Midbrain (tissue), 1 donor: ENCODE measurements around the gene TMEM94.
"Not testable (repeated sequence)": the region's sequence is repeated elsewhere in the genome, so short reads cannot be mapped to it uniquely, and the experiment has no call there.

ENCODE experiments used
- DNase-seq: peaks from one replicate; lab custom pipeline; 2025; lab: John Stamatoyannopoulos, UW

The TMEM94 gene

DNA sequence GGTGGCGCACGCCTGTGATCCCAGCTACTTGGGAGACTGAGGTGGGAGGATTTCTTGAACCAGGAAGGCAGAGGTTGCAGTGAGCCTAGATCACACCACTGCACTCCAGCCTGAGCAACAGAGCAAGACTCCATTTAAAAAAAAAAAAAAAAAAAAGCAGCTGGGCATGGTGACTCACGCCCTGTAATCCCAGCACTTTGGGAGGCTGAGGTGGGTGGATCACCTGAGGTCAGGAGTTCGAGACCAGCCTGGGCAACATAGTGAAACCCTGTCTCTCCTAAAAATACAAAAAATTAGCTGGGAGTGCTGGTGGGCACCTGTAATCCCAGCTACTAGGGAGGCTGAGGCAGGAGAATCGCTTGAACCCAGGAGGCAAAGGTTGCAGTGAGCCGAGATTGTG lies 10.5 kb upstream of the TMEM94 start:
- DNase-seq, result not testable (repeated sequence)

DNA sequence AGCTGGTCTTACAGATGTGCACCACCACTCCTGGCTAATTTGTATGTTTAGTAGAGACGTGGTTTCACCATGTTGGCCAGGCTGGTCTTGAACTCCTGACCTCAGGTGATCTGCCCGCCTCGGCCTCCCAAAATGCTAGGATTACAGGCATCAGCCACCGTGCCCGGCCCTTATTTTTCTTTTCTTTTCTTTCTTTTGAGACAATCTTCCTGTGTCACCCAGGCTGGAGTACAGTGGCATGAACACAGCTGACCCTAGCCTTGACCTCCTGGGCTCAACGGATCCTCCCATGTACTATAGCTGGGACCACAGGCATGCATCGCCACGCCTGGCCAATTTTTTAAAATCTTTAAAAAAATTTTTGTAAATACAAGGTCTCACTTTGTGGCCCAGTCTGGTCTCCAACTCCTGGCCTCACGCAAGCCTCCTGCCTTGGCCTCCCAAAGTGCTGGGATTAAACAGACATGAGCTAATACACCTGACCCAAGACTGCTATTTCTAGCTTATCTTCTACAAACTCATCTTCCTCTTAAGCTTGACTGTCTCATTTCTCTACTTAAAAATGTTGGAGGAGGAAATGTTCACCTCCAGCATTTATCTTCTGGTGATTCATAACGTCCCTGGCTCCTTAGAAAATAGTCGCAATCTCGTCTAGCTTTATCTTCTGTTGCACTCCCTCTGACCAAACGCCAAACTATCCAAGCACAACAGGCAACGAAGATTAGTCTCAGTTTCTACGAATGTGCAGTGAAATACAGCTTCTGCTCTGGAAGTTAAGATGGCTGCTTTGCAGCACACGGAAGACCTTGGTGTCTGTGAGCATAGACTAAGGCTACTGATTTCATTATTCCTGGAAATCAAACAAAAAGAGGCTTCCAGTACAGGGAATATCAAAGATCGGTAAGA lies 8.2 kb upstream of the TMEM94 start:
- no peak for DNase-seq

DNA sequence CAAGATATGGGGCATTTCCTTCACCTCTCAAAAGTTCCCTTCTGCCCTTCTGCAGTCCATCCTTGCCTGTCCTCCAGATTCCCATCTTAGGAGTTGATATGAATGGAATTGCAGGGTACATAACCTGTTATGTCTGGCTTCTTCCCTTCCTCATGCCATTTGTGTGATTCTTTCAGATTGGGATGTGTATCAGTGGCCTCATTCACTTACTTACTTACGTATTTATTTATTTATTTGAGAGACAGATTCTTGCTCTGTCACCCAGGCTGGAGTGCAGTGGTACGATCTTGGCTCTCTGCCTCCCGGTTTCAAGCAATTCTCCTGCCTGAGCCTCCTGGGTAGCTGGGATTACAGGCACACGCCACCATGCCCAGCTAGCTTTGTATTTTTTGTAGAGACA lies 6.2 kb upstream of the TMEM94 start:
- no peak for DNase-seq

DNA sequence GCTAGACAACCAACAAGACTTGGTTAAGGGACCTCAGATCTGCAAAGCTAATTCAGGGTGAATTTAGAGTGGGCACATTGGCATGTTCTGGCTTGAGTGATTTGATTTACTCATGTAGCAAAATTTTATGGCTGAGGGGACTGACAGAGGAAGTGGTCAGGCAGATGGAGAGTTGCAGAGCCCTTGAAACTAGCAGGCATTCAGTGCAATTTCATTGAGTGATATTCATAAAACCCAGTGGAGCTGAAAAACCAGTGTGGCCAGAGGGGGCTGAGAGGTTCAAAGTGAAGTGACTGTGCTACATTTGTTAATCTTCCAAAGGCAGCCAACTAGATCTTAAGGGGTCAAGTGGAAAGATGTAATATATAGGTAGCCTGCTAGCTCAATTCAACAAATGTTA lies 2.2 kb upstream of the TMEM94 start:
- DNase-seq, result no peak

DNA sequence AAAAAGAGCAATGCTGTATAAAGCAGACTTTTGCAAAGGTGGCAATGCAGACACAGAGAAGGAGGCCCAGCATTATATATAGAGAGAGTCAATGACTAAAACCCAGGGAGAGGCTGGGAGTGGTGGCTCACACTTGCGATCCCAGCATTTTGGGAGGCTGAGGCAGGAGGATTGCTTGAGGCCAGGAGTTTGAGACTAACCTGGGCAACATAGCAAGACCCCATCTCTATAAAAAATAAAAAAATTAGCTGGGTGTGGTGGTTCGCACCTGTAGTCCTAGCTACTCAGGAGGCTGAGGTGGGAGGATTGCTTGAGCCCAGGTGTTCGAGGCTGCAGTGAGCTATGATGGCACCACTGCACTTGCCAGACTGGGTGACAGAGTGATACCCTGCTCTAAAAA lies 1.8 kb upstream of the TMEM94 start:
- not testable (repeated sequence) for DNase-seq

- DNase-seq, result no peak
Measured at GRCh38 chr17:75456039-75456416, 407 bp upstream of the TMEM94 start.

DNA sequence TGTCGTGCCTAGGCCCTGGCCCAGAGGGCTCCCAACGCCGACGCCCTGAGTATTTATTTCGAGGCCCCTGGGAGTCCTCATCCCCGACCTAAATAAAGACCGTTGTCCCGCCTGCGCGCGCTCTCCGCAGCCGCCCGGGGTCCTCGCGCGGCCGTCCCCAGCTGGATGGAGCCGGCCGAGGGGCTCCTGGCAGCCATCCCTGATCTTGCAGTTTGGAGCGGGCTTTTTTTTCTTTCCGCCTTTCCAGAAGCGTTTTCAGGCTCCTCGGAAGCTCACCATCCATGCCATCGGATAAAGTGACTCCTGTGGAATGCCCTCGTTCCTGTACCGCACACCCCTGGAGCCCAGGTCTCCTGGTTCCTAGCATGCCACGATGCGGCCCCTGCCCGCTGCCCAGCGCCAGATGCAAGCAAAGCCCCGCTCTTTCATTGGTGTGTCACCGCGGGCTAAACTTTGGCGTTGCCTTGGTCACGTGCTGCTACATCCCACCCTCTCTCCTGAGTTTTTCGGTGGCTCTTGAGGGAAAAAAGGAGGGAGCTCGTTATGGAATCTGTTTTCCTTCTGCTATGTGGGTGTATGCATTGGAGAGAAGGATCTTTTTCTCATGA lies 716 bp downstream of the TMEM94 start:
- peak; percentile 51 for DNase-seq

DNA sequence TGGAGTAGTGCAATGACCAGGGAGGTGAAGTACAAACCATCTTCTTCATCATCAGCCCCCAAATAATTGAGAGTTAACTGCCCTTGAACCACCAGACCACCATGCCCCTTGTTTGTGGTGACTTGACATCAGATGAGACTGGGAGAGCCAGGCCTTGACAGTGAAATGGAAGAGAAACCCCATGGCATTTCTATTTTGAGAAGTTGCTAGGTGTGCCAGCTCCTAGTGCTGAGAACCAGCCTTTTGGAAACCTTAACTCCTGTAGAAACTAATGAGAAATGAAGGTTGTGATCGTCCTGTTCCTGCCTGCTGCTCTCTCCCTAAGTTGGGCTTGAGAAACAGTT lies 2.8 kb downstream of the TMEM94 start:
- DNase-seq, result no peak

DNA sequence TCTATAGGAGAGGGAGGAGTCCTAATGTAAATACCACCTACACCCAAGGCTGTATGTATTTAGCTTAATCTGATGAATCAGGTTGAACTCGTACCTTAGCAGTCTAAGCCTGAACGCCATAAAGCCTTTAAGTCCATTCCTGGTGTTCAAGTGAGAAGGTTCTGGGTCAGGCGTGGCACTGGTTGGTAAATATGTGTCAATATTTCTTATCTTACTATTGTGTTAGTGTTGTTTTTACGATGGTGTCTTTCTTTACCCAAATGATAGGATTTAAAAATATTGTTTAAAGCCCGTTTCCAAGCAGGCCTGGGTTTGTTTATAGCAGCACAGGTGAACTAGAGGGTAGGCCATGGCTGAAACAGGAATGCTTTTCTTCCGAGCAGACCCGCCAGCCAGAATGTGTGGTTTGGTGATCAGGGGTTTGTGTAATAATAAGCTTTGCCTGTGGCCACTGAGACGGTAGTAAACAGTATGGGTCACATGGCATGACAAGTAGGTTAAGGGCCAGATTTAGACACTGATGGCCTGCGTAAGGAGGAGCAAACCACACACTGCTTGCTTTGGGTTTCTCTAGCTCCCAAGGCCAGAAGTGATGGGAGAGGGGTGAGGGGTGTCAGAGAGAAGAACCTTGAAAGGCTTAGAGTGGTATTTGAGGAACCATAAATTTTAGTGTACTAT lies 3.3 kb downstream of the TMEM94 start:
- DNase-seq, result peak; percentile 37

GRCh38 chr17:75460295-75460694 lies 3.9 kb downstream of the TMEM94 start:
- no peak for DNase-seq

- DNase-seq, result no peak
Measured at GRCh38 chr17:75463603-75464002, 7.2 kb downstream of the TMEM94 start.

DNA sequence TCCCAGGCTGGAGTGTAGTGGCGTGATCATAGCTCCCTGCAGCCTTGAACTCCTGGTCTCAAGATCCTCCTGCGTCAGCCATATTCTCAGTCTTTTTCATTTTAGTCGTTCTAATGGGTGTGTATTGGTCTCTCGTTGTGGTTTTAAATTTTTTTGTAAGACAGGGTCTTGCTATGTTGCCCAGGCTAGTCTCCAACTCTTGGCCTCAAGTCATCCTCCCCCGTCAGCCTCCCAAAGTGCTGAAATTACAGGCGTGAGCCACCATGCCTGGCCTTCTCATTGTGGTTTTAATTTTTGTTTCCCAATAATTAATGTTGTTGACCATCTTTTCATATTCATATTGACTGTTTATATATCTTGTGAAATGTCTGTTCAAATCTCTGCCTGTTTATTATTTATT lies 8.6 kb downstream of the TMEM94 start:
- DNase-seq, result no peak

GRCh38 chr17:75468291-75468754 lies 11.9 kb downstream of the TMEM94 start:
- DNase-seq, result peak; percentile 29

GRCh38 chr17:75468779-75469373 lies 12.4 kb downstream of the TMEM94 start:
- DNase-seq, result no peak

DNA sequence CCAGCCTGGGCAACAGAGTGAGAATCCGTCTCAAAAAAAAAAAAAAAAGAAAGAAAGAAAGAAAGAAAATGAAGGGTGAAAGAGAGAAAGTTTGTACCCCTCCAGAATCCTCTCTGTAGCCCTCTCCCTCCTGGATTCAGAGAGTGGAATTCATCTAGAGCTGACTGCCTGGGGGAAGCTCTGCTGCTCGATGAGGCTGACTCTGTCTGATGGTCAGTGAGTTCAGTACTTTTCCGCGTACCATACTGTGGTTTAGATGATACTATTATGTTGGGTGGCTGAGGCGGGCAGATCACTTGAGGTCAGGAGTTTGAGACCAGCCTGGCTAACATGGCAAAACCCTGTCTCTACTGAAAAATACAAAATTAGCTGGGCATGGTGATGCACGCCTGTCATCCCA lies 14.8 kb downstream of the TMEM94 start:
- no peak for DNase-seq

- no peak for DNase-seq
Measured at GRCh38 chr17:75472119-75472518, 15.7 kb downstream of the TMEM94 start.

DNA sequence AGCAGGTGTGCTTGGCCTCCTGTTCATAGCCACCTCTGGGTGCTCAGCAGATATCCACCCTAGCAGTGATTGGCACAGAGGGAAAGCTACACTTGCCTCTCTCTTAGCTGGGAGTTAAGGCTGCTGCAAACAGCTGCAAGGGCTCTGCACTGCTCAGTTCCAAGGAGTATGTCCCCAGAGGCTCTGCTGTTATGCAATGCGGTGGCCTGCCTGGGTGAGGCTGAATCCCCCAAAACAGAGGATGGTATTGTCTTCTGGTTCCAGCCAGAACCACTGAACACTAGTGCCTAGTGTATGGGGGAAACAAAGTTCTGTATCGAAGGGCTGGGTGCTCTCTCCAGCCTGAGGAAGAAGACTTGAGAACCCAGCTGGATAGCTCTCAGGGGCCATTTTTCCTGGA lies 16.8 kb downstream of the TMEM94 start:
- peak; percentile 65 for DNase-seq

DNA sequence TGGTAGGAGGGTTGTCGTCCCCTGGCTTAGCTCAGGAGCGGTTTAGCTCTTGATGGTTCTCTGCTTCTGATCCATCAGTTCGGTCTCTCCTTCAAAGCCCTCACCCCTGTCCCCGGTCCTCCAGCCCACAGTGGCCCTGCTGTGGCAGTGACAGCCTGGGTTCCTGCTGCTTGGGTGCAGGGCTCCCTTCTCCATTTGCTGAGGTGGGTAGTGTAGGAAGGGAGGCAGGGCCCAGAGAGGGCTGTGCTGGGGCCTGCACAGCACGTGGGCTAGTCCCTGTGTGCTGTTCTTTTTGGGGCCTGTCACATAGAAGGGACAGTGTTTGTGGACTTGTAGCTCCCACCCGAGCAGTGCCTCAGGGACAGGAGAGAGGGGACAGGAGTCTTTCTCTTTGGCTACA lies 18.3 kb downstream of the TMEM94 start:
- no peak for DNase-seq

DNA sequence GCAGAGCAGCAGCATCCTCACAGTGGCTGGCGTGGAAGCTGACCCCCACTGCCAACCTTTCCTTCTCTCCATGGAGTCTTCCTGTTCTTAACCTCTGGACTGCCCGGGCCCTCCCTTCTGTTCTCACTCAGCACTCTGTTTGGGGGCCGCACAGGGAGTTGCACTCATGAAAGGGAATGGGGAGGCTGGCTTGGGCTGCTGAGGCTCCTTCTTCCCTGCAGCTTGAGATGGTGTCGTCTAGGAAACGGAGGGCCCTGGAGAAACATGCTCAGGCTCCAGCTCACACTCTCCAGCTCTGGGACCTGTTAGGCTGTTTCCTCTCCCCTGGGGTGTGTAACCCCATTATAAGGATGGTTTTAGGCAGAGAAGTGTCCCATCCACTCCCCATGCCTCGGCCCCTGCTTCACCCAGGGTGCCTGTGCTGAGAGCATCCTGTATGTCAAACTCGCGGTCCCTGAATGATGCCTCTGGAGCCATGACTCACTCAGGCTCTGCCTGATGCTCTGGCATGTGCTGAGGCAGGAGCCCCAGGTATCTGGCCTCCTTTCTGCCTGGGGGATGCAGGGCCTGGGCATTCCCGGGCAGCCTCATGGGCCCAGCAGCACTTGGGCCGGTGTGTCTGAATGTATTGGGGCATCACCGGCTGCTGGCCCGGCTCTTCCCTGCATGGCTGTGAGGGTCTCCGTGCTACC lies 18.9 kb downstream of the TMEM94 start:
- peak; percentile 21 for DNase-seq

DNA sequence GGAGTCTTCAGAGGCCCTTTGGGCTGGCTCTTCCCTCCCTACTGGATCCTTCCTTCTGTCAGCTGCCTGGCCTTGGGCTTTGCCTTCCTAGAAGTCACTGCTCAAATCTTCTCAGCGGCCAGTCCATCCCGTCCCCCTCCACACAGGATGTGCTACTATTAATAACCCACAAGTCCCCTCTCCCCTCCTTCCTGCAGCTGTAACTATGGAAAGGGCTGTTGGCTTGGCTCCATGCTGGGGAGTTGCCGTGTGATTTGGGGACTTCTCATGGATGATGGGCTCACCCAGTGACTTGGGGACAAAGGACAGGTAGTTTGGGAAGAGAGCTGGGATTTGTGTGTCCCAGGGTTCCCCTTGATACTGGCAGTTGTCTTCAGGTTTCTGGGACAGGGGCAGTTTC lies 19.4 kb downstream of the TMEM94 start:
- DNase-seq, result no peak

DNA sequence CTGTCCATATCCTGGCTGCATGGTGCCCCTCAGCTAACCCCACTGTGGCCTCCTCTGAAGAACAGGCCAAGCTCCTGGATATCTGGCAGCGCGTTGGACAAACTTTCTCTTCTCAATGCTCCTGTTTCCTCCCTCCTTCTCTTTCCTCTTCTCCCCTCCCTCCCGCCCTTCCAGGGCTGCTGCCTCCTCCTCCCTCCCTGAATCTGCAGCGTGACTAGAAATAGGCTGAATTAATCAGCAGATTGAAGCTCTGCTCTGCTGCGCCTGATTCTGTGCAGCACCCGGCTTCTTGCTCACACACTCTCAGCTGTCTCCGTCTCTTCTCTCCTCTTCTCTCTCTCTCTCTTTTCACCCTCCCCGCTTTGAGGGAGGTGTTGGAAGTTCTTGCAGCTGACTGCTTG lies 19.8 kb downstream of the TMEM94 start:
- DNase-seq, result peak; percentile 67
